GM18907 (cell line): Measurements from ENCODE around the gene ITPKB.
A peak's percentile ranks its signal among the peaks of the same experiment; 100 is the strongest.
"Not testable (repeated sequence)": the region's sequence is repeated elsewhere in the genome, so short reads cannot be mapped to it uniquely, and the experiment has no call there.

Source experiments
- ATAC-seq: cut with Tn5 transposase; IDR thresholded peaks from one replicate; pipeline ENCODE4 v1.9.1; 2021; ENCODE audit warnings: mild to moderate bottlenecking, moderate library complexity; ENCODE audit not compliant: unreplicated experiment

The ITPKB gene

DNA sequence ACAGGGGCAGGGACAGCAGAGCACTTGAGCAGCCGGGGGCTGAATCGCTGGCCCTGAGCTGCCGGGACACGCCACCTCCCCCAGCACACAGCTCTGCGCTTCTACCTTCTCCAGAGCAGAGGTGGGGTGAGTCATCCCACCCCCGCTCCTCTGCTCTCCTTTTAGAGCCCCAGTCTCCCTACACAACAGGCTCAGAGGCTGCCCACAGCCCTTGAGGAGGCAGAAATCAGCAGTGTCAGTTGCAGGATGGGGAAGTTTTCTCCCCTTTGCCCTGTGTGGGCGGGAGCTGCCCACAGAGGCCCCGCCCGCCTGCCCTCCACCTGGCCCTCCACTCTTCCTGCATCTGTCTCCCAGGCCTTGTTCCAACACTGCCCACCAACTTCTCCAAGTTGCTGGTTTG, 95.9 kb downstream of the ITPKB start:
- peak; percentile 57 for ATAC-seq

DNA sequence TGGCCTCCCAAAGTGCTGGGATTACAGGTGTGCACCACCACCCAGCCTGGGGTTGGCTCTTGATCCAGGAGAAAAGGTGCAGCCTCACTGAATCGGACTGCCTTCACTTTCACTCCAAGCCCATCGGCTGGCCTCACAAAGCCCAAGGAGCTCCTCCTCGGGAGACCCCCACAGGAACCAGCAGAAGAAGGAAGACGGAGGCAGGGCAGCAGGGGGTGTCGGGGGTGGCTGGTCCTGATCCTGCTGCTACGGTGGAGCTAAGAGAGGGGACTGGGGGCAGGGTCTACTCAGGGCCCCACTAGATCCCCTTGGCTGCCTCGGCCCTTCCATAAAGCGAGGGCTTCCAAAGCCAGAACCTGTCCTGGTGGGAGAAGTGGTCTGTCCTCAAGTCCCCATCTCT, 96.7 kb downstream of the ITPKB start:
- ATAC-seq: no peak

DNA sequence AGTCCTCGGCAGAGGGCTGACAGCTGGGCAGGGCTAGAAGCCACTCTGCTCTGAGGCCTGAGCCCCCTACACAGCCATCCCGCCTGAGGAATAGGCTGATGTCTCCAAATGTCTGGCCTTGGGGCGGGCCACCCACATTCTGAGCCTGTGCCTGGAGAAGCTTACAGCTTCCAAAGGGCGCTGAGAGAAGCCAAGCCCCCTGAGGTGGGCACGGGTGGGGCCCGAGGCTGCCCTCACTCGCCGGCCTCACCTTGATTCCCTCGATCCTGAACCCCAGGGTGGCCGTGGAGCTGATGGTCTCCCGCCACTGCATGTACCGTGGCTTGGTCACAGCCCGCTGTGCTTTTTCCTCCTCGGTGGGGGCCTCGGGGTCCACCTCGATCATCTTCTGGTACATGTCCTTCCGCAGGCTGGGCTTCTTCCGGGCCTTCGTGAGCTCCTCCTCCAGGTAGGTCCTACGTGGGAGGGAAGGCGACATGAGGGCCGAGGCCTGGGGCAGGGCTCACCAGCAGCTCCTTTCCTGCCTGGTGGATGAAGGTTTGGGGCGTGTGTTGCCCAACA, 97.3 kb downstream of the ITPKB start:
- ATAC-seq: no peak

DNA sequence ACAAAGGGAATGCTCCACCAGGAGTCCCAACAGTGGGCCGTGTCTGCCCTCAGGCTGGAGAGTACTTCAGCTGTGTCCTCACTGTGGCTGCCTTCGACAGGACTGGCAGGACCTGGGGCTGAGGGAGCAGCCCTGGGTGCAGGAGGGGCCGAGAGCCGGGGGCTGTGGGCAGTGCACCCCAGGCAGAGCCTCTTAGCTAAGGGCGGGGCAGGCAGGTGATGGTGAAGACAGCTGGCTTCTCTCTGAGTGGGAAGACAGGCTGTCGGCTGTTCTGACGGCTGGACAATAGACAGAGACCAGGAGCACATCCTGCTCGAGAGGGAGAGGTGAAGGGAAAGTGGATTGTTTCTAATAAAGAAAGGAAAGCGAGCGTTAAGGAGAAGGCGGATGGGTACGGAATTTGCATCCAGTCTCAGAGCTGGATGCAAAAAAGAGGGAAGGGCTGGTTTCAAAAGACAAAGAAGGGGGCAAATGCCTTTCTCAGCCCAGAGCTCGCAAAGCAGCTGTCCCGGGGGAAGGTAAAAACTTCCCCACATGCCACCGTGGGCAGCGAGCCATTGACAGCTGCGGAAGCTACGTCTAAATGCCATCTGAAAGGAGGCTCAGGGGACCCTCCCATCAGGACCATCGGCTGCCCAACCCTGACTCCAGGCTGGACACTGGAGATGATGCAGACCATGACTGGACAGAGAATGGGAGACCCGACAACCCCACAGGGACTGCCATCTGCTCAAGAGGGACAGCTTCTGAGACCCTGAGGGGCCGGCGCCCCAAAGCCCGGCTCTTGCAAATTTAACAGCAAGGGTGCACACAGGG, 98.6 kb downstream of the ITPKB start:
- ATAC-seq: no peak

DNA sequence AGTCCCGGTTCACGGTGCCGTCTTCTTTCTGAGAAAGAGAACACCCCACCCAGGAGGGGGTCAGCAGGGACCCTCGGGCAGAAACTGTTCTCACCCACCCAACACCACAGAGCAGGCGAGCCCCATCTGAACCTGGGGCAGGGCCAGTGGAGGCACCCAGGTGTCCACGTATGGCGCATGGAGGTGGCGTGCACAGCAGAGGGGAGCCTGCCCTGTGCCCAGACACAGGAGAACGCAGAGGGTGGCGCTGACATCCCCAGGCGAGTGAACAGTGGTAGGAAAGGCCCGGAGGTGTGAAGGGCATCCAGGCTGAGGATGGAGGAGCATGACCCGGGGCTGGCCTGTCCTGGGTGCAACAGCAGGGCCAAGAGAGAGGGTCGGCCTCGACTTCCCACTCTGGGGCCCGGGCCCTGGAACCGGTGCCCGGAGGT, 99.4 kb downstream of the ITPKB start:
- ATAC-seq: no peak

DNA sequence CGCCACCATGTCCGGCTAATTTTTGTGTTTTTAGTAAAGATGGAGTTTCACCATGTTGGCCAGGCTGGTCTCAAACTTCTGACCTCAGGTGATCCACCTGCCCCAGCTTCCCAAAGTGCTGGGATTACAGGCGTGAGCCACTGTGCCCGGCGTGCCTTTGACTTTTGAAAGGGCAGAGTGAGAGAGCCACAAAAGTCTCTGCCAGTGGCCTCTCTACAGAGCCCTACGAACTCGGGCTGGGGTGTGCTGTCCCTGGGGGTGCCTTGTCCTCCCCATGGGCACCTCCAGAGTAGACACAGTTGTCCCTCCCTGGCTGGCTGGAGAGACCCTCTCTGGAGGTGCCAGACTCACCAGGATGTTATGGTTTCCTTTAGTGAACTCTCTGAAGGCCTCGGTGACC, 99.9 kb downstream of the ITPKB start:
- ATAC-seq: not testable (repeated sequence)

DNA sequence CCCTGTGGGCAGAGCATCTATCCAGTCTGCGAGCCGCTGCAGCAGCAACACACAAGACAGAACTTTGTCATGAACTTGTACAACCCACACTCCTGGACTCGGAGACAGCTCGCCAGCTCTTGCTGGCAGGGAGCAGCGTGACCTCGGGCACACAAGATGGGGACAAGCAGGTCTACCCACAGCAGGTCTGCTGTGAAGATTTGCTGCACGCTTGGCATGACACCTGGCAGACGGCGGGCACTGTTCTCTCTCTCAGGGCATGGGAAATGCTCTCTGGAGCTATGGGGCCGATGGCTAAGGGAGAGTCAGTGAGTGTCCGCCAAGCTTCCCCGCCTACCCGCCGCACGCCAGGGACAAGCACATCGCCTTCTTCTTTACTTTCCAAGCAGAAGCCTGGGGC, 100.5 kb downstream of the ITPKB start:
- ATAC-seq: no peak

DNA sequence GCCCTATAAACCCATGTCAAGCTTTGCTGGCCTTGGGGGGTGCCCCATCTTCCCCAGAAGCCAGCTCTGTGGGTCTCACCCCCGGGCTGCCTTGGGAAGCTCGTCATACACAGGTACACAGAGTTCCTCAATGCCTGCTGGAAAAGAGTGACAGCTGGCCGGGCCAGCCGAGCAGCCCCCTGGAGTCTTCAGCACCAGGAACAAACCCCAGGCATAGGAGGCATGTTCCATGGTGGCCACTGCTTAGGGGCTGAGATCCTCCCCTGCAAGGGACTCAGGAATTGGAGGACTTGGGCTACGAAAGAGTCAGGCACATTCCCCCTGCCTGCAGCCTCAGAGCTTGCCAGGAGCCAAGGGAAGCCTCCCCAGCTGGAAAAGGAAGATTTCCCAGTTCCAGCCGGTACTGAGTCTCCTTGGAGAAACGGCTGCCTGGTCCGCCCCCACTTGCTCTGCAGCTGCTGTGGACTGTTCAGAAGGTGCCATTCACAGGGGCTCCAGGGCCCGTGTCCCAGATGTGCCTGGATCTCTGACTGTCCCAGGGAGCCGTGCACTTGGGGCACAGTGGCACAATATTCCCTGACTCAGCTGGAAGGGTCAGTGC, 101.0 kb downstream of the ITPKB start:
- no peak for ATAC-seq

DNA sequence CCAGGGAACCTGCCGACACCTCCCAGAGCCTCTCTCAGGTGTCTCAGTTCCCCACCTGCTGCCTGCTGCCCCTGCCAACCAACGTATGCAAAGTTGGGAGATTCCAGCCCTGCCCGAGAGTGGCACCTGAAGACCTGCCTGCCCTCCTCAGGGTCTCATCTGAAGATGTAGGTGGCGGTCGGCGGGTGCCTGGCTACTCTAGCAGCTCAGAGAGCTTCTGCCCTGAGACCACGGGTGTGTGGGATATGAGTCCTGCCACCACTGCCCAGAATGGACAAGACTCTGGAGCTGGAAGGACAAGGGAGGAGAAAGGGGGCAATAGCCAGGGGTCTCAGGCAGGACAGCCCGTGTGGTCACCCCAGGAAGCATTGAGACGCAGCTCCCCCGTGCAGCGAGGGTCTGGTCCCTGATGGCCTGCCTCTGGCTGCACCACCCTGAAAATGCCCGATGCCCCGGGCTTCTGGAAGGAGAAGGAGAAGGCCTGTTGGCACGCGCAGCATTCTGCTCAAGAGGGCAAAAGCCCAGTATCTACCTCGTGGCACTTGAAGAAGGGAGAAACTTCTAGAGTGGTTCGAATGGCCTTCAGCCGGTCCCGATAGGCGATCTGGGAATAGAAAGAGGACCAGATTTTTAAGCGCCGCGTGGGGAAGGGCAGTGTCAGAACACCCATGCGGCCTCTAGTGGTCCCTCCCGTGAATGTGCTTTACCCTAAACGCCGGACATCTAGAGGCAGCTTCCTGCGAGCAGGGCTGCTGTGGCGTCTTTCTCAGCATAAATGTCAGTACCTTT, 101.7 kb downstream of the ITPKB start:
- ATAC-seq: no peak

DNA sequence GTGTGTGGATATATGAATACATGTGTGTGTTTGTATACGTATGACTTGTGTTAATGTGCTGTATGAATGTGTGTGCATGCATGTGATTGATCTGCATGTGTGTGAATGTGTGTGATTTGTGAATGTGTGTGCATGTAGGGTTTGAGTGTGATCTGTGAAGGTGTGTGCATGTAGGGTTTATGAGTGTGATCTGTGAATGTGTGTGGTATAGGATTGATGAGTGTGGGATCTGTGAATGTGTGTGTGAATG, 102.3 kb downstream of the ITPKB start:
- no peak for ATAC-seq

DNA sequence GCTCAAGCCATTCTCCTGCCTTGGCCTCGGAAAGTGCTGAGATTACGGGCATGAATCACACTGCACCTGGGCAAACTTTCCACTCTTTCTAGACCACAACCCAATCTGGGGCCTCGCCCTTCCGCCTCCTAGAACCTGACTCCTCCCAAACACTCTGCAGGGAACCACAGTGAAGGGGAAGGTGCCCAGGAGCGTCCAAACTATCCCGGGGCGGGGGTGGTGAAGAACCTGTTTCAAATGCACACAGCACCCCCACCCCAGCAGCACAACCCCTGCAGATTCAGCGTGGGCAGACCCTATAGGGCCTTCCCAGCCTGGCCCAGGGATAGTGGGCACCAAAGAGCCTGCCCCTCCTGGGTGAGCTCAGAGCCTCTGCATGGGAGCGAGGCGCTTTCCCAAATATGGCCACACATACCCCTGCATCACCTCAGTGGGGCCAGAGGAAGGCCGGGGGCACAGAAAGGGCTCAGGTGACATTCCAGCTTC, 103.6 kb downstream of the ITPKB start:
- ATAC-seq: no peak

DNA sequence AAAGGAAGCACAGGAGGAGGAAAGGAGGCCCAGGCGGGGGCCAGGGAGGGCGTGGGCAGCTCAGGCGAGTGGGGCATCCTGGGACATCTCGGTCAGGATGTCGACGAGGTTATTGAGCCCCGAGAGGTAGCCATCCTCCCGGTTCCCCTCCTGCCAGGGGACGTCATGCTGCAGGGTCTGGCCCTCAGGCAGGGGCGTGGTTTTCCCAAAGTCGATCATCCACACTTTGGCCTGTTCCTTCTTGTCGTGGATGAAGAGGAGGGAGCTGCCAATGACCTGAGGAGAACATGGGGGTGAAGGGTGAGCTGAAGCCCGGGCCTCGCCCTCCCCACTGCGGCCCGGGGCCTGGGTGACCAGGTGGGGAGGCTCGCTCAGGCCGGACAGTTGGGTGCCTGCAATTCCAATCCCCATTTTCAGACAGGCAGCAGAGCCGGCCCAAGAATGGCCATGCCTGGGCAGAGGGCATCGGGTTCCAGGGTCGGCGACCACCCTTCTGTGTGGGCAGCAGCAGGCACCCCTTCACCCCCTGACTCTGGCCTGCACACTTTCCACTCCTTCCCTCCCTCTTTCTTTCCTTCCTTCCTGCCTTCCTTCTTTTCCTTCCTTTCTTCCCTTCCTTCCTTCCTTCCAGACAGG, 104.4 kb downstream of the ITPKB start:
- ATAC-seq: no peak

DNA sequence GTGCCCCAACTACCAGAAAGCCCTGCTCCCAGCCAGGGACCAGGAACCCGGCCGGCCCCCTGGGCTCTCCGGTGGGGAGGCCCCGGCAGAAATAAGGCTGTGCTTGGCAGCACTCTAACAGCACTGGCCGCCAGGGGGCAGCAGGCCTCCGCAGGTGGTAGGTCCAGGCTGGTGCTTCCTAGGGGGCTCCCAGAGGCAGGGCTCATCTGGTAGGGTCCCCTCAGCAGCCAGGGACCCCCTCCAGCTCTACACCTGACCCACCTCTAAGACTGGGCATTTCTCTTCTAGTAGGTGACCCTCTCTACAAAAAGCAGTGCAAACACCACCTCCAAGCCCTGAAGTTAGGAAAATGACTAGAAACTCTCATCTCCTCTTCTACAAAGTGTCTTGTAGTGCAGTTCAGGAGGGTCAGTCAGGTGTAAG, 104.9 kb downstream of the ITPKB start:
- ATAC-seq: peak; percentile 82

DNA sequence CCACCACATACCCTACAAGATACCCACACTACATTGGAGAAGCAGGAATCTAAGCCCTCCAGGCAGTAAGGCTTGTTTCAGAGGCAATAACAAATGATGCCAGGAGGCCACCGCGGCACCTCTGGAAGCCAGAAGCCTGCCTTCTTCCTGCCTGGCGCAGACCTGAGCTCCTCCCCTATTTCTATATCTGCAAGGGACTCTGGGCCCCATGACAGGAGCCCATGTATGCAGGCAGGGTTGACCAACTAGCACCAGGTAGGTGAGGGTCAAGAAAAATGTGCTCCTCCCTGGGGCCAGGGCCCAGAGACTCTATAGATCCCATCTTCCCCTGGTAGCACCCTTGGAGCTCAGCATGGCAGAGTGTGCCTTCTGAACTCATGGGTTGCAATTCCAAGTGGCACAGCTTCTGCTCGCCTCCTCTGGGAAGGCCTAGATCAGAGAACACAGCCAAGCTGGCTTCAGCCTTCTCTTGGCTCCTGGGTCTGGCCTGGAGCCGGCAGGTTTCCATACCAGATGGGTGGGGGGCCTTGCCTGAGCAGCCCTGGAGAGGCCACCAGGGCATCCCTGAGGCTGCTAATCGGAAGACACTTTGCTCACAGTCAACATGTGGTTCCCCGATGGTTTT, 105.4 kb downstream of the ITPKB start:
- peak; percentile 14 for ATAC-seq

DNA sequence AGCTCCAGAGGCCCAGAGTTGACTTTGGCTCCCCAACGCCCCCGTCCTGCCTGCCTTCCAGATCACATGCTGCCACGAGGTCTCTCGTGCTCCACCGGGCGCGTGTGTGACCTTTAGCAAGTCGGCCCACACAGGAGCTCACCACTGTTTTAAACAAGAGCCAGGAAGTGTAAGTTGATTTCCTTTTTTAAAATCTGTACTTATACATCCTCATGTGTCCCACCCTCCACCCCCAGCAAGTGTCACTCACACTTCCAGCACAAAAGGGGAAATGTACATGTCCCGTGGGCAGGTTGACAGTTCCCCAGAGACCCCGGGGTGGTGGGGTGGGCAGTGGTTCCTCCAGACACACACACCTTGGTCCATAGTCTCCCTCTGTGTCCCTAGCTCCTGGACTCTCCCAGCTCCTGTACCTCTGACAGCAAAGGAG, 106.1 kb downstream of the ITPKB start:
- no peak for ATAC-seq

DNA sequence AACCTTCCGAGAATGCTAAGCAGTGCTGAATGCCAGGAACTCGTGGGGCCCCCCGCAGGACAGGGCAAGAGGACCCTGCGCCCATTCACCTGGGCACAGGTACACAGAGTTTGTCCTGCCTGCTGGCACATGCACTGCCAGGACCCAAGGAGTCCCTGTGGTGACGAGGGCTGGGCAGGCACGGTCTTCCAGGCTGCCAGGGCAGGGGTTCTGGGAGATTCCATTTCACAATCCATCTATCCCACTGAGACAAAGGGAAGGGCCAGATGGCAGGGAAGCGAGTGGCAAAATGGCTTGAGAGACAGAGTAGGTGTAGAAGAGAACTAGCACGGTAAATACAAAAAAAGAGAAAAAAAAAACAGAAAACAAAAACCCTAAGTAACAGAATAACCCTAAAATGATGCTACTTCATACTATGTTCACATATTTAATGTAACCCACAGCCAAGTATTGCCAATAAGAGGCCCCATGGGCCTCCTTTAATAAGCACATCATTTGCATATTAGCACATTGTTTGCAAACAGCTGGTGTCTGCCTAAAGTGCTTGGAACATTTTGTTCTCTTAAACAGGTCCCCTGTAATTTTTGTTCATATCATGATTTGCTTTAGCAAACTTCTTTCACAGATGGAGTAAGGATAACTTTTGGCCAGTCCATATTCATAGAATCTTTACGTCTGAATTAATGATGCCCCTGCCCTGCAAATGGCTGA, 106.8 kb downstream of the ITPKB start:
- no peak for ATAC-seq

DNA sequence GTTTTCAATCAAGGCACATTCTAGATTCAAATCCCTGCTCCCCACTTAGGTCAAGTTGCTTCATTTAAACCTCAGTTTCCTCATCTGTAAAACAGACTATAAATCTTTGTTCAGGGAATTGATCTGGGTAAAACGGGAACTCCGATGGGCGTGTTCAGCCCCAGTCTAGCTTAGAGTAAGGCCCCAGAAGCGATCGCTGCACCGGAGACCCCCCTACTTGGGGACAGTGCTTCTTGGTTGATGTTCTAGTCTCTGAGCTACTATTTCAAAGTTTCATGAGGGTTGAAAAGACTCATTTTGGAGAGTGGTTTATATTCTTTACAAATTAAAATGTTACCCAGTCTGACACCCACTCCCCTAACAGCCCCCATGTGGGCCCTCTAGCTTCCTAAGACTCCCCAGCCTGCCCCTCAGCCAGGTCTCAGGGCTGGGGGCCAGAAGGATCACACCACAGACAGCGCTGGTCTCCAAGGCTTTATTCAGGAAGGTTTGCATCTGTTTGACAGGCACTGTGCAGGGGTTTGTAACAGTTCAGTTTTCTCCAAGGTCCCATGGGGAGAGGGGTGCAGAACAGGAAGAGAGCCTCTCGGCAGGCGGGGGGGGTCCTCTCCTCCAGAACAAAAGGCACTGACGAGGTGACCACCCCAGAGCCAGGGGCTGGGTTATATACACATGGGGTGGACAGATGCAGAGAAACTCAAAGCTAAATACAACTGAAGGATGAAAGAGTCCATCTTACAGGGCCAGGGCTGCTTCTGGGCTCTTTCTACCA, 107.7 kb downstream of the ITPKB start:
- ATAC-seq: no peak

DNA sequence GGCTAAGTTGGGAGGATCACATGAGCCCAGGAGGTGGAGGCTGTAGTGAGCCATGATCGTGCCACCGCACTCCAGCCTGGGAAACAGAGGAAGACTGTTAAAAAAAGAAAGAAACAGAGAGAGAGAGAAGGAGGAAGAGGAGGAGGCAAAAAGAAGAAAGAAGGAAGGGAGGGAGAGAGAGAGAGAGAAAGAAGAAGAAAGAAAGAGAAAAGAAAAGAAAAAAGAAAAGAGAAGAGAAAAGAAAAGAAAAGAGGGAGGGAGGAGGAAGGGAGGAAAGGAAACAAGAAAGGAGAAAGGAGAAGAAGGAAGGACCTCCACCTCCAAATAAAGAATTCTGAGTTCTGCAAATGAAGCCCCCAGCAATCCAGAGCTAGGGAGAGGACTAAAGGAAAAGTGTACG, 108.5 kb downstream of the ITPKB start:
- ATAC-seq: no peak

DNA sequence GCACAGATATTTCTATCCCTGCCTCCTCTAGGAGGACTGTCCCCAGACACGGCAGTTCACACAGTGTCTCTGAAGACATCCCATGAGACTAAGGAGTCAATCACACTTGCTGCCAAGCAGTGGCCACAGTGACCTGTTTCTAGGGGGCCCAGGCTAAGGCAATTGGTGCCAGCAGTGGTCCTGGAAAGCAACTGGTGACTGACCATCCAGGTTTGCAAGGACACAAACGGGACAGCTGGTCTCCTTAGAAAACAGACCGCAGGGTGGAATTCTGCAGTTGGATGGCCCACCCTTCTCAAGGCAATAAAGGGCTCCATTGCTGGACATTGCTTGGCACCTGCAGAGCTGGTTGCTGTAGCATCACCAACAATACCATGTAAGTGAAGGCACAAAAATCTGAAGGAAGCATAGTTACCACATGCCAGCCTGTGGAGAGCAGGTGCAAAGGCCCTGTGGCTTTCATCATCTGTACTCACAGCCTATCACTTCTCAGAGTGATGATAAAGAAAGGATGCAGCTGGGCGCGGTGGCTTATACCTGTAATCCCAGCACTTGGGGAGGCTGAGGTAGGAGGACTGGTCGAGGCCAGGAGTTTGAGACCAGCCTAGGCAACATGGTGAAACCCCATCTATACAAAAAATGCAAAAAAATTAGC, 109.1 kb downstream of the ITPKB start:
- no peak for ATAC-seq
